Testis (tissue), 2 donors: Measurements from ENCODE around the gene EFNA5.

Experiments used
- CTCF ChIP-seq, 3 experiments: fragments of 450-650 bp in 2 of 3; fragments of 200-600 bp in 1 of 3; sonication (generic) in 1 of 3; IDR thresholded peaks; one replicate each; pipeline ENCODE4 v1.5.1; 2016 to 2019; ENCODE audit warnings: antibody characterized with exemption in 3 of 3, mild to moderate bottlenecking in 2 of 3, moderate library complexity in 1 of 3
- POLR2A ChIP-seq: fragments of 450-650 bp; IDR thresholded peaks from one replicate; pipeline ENCODE4 v1.6.1; 2017; ENCODE audit warnings: antibody characterized with exemption, mild to moderate bottlenecking, moderate library complexity

DNA sequence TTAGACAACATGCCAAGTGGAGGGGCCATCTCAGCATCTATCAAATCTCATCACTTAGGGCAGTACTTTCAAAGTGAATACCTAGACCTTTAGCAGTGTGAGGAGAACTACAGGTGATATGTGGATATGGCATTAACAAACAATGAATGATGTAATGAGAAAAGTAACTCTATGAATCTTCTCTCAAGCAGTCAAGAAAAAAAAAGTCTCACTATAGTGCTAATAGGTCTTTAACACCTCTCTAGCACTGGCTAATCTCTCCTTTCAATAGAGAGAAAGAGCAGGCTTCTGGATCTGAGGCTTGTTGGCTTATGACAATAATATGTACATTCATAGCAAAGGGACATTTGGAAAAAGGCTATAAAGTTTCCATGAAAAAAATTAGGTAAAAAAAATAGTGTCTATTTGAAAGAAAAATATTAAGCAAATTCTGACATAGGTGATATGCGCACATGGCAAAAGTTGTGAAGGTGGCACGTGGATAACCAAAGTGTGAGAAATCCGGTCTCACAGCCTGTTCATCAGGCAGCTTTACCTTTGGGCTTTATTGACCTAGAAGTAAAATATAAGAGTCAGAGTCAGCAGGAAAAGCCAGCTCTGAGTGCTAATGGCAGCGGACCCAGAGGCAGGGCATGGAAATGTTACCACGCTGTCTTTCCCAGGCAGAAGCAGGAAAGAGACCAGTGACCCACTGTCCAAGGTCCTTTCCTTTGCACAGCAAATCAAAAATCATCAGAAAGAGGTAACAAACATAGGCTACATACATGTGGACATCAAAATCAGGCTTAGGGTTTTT is 203.4 kb downstream of the EFNA5 start:
- TF ChIP-seq POLR2A: no peak
- TF ChIP-seq CTCF (IDR thresholded peaks at IDR 0.05): no peak
